Neutrophil (primary cell): ENCODE measurements around the gene ARFGAP2.

Experiments used
- H3K27ac ChIP-seq: fragments of 200-600 bp; sonication (generic); 2 replicates; pipeline ENCODE4 v1.5.1; 2016; ENCODE audit warnings: mild to moderate bottlenecking, moderate library complexity
- H3K27me3 ChIP-seq: fragments of 200-600 bp; sonication (generic); 2 replicates; pipeline ENCODE4 v1.6.0; 2016; ENCODE audit warnings: mild to moderate bottlenecking
- H3K36me3 ChIP-seq: fragments of 200-600 bp; sonication (generic); 2 replicates; pipeline ENCODE4 v1.5.1; 2017
- H3K4me1 ChIP-seq, 2 experiments: fragments of 200-600 bp in 1 of 2; sonication (generic) in 1 of 2; 1 replicate in 1 of 2; 2 replicates in 1 of 2; pipeline versions ENCODE4 v1.5.1 to v1.6.1; 2013 to 2016; ENCODE audit warnings: low read depth in 1 of 2, low read length in 1 of 2, mild to moderate bottlenecking in 1 of 2, moderate library complexity in 1 of 2; ENCODE audit not compliant: control insufficient read depth in 1 of 2, insufficient read depth in 1 of 2
- H3K4me3 ChIP-seq, 2 experiments: fragments of 200-600 bp in 1 of 2; sonication (generic) in 1 of 2; 1 replicate in 1 of 2; 2 replicates in 1 of 2; pipeline ENCODE4 v1.5.1; 2013 to 2016; ENCODE audit warnings: low read depth in 1 of 2, low read length in 1 of 2, mild to moderate bottlenecking in 1 of 2, moderate library complexity in 1 of 2
- H3K9me3 ChIP-seq: fragments of 200-600 bp; sonication (generic); 2 replicates; pipeline ENCODE4 v1.5.1; 2016
- TF ChIP-seq, protein P1 (sequence below): fragments of 200-600 bp; sonication (generic); IDR thresholded peaks from 2 replicates; pipeline ENCODE4 v1.5.1; 2016; ENCODE audit warnings: antibody characterized with exemption

ARFGAP2 gene

DNA sequence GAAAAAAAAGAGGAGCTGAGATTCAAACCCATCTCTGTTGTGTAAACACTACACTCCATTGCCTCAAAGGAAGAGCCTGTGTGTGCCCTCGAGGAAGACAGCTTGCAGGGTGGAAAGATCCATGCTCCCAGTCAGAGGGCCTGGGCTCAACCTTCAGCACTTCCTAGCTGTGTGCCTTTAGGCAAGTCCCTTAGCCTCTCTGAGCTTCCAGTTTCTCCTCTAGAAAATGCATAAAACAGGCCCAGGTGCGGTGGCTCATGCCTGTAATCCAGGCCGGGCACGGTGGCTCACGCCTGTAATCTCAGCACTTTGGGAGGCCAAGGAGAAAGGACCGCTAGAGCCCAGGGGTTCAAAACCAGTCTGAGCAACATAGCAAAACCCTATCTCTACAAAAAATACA is 4.6 kb upstream of the ARFGAP2 start:
- H3K9me3 ChIP-seq: no peaks in the 10 kb centered on the region
- TF ChIP-seq, protein P1, sequence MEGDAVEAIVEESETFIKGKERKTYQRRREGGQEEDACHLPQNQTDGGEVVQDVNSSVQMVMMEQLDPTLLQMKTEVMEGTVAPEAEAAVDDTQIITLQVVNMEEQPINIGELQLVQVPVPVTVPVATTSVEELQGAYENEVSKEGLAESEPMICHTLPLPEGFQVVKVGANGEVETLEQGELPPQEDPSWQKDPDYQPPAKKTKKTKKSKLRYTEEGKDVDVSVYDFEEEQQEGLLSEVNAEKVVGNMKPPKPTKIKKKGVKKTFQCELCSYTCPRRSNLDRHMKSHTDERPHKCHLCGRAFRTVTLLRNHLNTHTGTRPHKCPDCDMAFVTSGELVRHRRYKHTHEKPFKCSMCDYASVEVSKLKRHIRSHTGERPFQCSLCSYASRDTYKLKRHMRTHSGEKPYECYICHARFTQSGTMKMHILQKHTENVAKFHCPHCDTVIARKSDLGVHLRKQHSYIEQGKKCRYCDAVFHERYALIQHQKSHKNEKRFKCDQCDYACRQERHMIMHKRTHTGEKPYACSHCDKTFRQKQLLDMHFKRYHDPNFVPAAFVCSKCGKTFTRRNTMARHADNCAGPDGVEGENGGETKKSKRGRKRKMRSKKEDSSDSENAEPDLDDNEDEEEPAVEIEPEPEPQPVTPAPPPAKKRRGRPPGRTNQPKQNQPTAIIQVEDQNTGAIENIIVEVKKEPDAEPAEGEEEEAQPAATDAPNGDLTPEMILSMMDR: no peak
- H3K4me3 ChIP-seq: no peak overlapping the region
- H3K27ac ChIP-seq: no peak overlapping the region
- peaks cover 35% of the 10 kb centered on the region for H3K27me3 ChIP-seq
- H3K36me3 ChIP-seq: no peaks in the 10 kb centered on the region
- peaks cover 19 to 21% of the 10 kb centered on the region in 2 experiments for H3K4me1 ChIP-seq

DNA sequence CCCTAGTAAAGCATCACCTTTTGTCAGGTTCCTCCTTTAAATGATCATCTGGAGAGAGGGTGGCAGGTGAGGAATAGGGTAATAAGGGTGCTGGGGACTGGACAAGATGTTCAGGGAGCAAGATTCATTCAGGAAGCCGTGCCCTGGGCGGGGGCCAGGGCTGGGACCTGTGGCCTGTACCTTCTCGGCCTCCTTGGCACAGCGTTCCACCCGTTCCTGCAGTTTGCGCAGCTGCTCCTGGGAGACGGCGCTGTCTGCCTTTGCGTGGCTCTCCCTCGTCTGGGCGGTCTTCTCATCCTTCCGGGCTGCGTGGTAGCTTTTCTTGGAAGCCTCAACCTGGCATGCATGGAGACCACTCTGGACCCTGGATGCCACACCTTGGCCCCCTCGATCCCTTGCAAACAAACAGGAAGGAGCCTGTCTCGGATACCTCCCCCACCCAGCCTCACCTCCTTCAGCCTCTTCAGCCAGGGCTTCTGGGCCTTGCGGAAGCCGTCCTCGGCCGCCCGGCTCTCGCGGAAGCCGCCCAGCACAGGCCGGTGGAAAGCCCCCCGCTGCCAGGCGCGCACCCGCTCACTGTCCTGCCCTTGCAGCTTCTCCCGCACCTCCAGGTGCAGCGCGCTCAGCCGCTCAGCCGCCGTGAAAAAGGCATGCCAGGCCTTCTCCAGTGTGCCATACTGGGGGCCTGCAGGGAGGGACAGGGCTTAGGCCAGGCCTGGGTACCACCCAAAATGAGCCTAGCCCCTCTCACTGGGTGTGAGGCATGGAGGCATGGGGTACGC is 3.5 kb upstream of the ARFGAP2 start:
- TF ChIP-seq, protein P1: no peak

DNA sequence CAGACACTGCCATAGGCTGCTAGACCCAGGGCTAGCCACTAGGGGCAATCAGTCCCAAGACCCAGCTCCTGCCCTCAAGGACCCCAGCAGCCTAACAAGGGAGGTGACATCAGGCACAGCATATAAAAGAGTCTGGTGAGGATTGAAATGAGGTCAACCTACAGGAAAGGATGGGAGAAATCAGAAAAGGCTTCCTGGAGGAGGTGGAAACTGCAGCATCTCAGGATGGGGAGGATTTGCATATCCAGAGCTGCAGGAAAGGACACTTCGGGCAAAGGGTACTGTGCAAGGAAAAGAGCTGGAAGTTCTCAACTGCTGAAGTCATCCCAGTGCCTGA is 2.9 kb upstream of the ARFGAP2 start:
- H3K27me3 ChIP-seq: peaks cover 19% of the 10 kb centered on the region
- no peak overlapping the region for H3K27ac ChIP-seq
- TF ChIP-seq, protein P1: no peak
- H3K9me3 ChIP-seq: no peaks in the 10 kb centered on the region
- H3K4me3 ChIP-seq: no peak overlapping the region
- peaks cover 9% of the 10 kb centered on the region for H3K36me3 ChIP-seq
- peaks cover 21 to 23% of the 10 kb centered on the region in 2 experiments for H3K4me1 ChIP-seq

More for the DNA sequence above, 3.5 kb upstream of the ARFGAP2 start:
- H3K9me3 ChIP-seq: no peaks in the 10 kb centered on the region
- H3K36me3 ChIP-seq: peaks cover 3% of the 10 kb centered on the region
- peaks cover 21 to 23% of the 10 kb centered on the region in 2 experiments for H3K4me1 ChIP-seq
- peaks cover 24% of the 10 kb centered on the region for H3K27me3 ChIP-seq
- H3K4me3 ChIP-seq: no peak overlapping the region
- no peak overlapping the region for H3K27ac ChIP-seq

DNA sequence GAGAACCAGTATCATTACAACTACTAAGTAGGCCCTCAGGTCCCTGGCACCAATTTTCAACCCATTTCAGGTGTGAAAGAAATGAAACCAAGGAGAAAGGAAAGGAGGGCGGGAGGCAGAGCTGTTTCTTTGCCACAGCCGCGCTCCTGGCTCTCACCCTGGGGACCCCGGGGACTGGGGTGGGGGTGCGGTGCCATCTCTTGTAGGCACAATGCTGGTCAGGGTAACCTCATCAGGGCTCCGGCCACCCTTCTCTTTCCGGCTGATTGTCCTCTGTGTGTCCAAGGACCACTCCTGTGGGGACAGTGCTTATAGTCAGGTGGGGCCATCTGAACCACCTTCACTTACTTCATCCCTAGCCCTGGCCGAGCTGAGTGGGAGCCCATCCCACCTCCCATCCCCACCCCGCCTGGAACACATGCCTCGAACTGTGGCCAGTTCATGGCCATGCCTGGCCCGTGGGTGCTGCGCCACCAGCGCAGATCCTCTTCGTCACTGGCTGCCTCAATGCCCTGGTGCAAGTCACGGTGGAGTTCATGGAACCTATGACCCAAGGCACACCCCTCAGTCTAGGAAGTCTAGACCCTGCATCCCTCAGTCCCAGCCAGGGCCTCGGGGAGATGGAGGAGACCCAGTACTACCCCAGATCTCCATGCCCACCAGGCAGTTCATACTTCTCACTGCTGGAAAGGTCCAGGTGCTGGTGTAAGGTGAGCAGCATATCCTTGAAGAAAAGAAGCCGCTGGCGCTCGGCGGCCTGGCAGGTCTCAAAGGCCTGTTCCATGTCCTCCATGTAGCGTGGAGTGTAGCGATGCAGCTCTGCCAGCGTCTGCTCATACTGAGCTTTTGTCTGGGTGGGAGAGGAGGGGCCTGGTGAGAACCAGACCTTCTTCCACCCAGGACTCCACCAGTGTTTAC is 2.3 kb upstream of the ARFGAP2 start:
- peaks cover 10% of the 10 kb centered on the region for H3K36me3 ChIP-seq
- peaks cover 12% of the 10 kb centered on the region for H3K27me3 ChIP-seq
- no peaks in the 10 kb centered on the region for H3K9me3 ChIP-seq
- no peak overlapping the region for H3K4me3 ChIP-seq
- H3K27ac ChIP-seq: no peak overlapping the region
- peaks cover 21 to 23% of the 10 kb centered on the region in 2 experiments for H3K4me1 ChIP-seq
- TF ChIP-seq, protein P1: no peak

DNA sequence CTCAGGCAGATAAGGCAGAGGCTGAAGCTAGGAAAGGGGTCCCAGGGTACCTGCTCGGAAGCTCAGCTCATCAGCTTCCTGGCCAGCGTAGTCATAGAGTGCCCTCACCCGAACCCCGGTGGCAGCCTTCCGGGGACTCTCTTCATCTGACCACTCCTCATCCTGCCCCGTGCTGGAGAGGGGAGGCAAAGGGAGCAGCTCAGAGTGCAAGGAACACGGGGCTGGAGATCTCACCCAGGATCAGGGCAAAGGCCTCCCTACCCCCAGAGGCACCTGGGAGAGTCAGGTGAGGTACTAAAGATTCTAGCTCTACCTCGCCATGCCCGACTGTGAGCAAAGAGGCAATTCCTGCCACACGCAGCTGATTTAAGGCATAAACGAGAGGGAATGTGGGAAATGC is 1.6 kb upstream of the ARFGAP2 start:
- TF ChIP-seq, protein P1: no peak
- peak overlapping the region; percentile 81 for H3K27ac ChIP-seq
- no peaks in the 10 kb centered on the region for H3K9me3 ChIP-seq
- H3K36me3 ChIP-seq: peaks cover 17% of the 10 kb centered on the region
- H3K4me1 ChIP-seq: peaks cover 21 to 23% of the 10 kb centered on the region in 2 experiments
- H3K4me3 ChIP-seq: no peak overlapping the region
- peaks cover 6% of the 10 kb centered on the region for H3K27me3 ChIP-seq
